Measurements from ENCODE around the gene AFG1L. TPM values are rescaled to one million over a fixed set of nuclear protein-coding genes. Genes with fewer than 3 reads are reported as not detected.
A peak's percentile ranks its signal among the peaks of the same experiment; 100 is the strongest.

Gene AFG1L
- total and polyA plus RNA-seq, 2 experiments from 2014 or later: 1.2 to 3.5 TPM

DNA sequence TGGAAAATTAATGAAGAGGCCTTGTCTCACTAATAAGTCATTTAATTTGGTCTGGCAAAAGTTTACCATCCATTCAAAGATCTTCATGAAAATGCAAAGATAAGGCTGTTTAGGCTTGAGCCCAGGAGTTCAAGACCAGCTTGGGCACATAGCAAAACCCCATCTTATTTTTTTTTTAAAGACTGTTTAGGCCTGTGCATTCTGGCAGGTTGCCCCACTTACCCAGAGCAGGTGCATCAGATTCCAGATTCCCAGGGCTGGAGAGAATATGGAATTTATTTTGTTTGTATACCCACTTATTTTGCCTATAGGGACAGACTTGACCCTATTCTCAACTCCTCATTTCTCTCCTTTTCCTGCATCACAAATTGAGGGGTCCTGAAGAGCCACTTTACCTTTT lies 271.6 kb downstream of the AFG1L start:
- Histone ChIP-seq H3K9me2 (ENCODE audit: insufficient read depth) (no peaks in the 10 kb centered on the region), H3K9me3 (ENCODE audit: low read depth) (no peaks in the 10 kb centered on the region)
- in situ Hi-C loops (cut with MboI): no loop called here

GRCh38 chr6:108568101-108568500 lies 273.2 kb downstream of the AFG1L start:
- H3K27ac ChIP-seq: no peak overlapping the region
- peaks cover 70% of the 10 kb centered on the region for H3F3A ChIP-seq (ENCODE audit: insufficient read depth)
- H3K79me2 ChIP-seq (ENCODE audit: insufficient read depth): peaks cover 94% of the 10 kb centered on the region
- TF ChIP-seq EZH2 (IDR thresholded peaks at IDR 0.05; ENCODE audit: insufficient read depth, poor library complexity, severe bottlenecking): no peak
- no peak for TF ChIP-seq EZH2phosphoT487 (IDR thresholded peaks at IDR 0.05; ENCODE audit: insufficient read depth, low read depth)
- no peak for DNase-seq
- WGBS, 2 experiments (ENCODE audit: low coverage in 1 of 2, low lambda C conversion rate in 2 of 2, missing lambda C conversion rate in 2 of 2): 98% methylated on average over 5 of the region's 5 CpGs
- no peaks in the 10 kb centered on the region for H3K9me3 ChIP-seq (ENCODE audit: low read depth)
- in situ Hi-C loops (cut with MboI): no loop called here
- H3K4me2 ChIP-seq (ENCODE audit: unreplicated experiment): no peak overlapping the region
- H4K20me1 ChIP-seq (ENCODE audit: insufficient read depth): peaks cover 20% of the 10 kb centered on the region
- H3K27me3 ChIP-seq (replicated peaks; ENCODE audit: insufficient read depth): no peaks in the 10 kb centered on the region
- H3K9ac ChIP-seq: no peak overlapping the region
- H3K4me1 ChIP-seq (ENCODE audit: insufficient read depth): peaks cover 38% of the 10 kb centered on the region
- H3K9me2 ChIP-seq (ENCODE audit: insufficient read depth): no peaks in the 10 kb centered on the region
- H2AFZ ChIP-seq: no peak overlapping the region
- no peak overlapping the region for H3K4me3 ChIP-seq
- H3K36me3 ChIP-seq (ENCODE audit: low read depth): peaks cover 18% of the 10 kb centered on the region

More for the DNA sequence above, 271.6 kb downstream of the AFG1L start:
- H3K4me1 ChIP-seq (ENCODE audit: insufficient read depth): peaks cover 42% of the 10 kb centered on the region
- peak overlapping the region; percentile 79 for H3K4me2 ChIP-seq (ENCODE audit: unreplicated experiment)
- TF ChIP-seq EZH2phosphoT487 (IDR thresholded peaks at IDR 0.05; ENCODE audit: insufficient read depth, low read depth): no peak
- TF ChIP-seq EZH2 (IDR thresholded peaks at IDR 0.05; ENCODE audit: insufficient read depth, poor library complexity, severe bottlenecking): no peak
- H3K27ac ChIP-seq: peak overlapping the region; percentile 77
- peak overlapping the region; percentile 57 for H3K4me3 ChIP-seq
- H3K9ac ChIP-seq: peak overlapping the region; percentile 58
- no peak for DNase-seq
- H3K79me2 ChIP-seq (ENCODE audit: insufficient read depth): peaks cover 93% of the 10 kb centered on the region
- peaks cover 72% of the 10 kb centered on the region for H3F3A ChIP-seq (ENCODE audit: insufficient read depth)
- H3K27me3 ChIP-seq (replicated peaks; ENCODE audit: insufficient read depth): no peaks in the 10 kb centered on the region
- peaks cover 20% of the 10 kb centered on the region for H4K20me1 ChIP-seq (ENCODE audit: insufficient read depth)
- no peak overlapping the region for H2AFZ ChIP-seq
- H3K36me3 ChIP-seq (ENCODE audit: low read depth): peaks cover 18% of the 10 kb centered on the region

- Histone ChIP-seq H3K4me1 (ENCODE audit: insufficient read depth) (peaks cover 33% of the 10 kb centered on the region), H3K9me3 (ENCODE audit: low read depth) (no peaks in the 10 kb centered on the region), H3K79me2 (ENCODE audit: insufficient read depth) (peaks cover 95% of the 10 kb centered on the region), H3F3A (ENCODE audit: insufficient read depth) (peaks cover 64% of the 10 kb centered on the region), H3K27me3 (replicated peaks; ENCODE audit: insufficient read depth) (no peaks in the 10 kb centered on the region), H4K20me1 (ENCODE audit: insufficient read depth) (peaks cover 20% of the 10 kb centered on the region), H3K9me2 (ENCODE audit: insufficient read depth) (no peaks in the 10 kb centered on the region), H2AFZ (no peak overlapping the region), H3K36me3 (ENCODE audit: low read depth) (peaks cover 18% of the 10 kb centered on the region), H3K27ac (no peak overlapping the region), H3K4me2 (ENCODE audit: unreplicated experiment) (no peak overlapping the region), H3K4me3 (no peak overlapping the region), H3K9ac (no peak overlapping the region)
- in situ Hi-C loops (cut with MboI): no loop called here
- 82 to 95% methylated on average over 3 of the region's 3 CpGs for WGBS, 2 experiments (ENCODE audit: low coverage in 1 of 2, low lambda C conversion rate in 2 of 2, missing lambda C conversion rate in 2 of 2)
- no peak for TF ChIP-seq EZH2 (IDR thresholded peaks at IDR 0.05; ENCODE audit: insufficient read depth, poor library complexity, severe bottlenecking)
- no peak for TF ChIP-seq EZH2phosphoT487 (IDR thresholded peaks at IDR 0.05; ENCODE audit: insufficient read depth, low read depth)
- no peak for DNase-seq
Measured at GRCh38 chr6:108568551-108569305, 273.9 kb downstream of the AFG1L start.

- 91 to 97% methylated on average over 1 of the region's 1 CpG for WGBS, 2 experiments (ENCODE audit: low coverage in 1 of 2, low lambda C conversion rate in 2 of 2, missing lambda C conversion rate in 2 of 2)
- Histone ChIP-seq H3F3A (ENCODE audit: insufficient read depth) (peaks cover 47% of the 10 kb centered on the region), H3K9me2 (ENCODE audit: insufficient read depth) (no peaks in the 10 kb centered on the region), H3K4me2 (ENCODE audit: unreplicated experiment) (no peak overlapping the region), H3K4me3 (no peak overlapping the region), H3K27me3 (replicated peaks; ENCODE audit: insufficient read depth) (no peaks in the 10 kb centered on the region), H3K36me3 (ENCODE audit: low read depth) (peaks cover 18% of the 10 kb centered on the region), H3K9me3 (ENCODE audit: low read depth) (no peaks in the 10 kb centered on the region), H2AFZ (no peak overlapping the region), H4K20me1 (ENCODE audit: insufficient read depth) (peaks cover 20% of the 10 kb centered on the region), H3K9ac (no peak overlapping the region), H3K79me2 (ENCODE audit: insufficient read depth) (peaks cover 99% of the 10 kb centered on the region), H3K27ac (no peak overlapping the region), H3K4me1 (ENCODE audit: insufficient read depth) (peaks cover 17% of the 10 kb centered on the region)
- in situ Hi-C loops (cut with MboI): no loop called here
- no peak for TF ChIP-seq EZH2phosphoT487 (IDR thresholded peaks at IDR 0.05; ENCODE audit: insufficient read depth, low read depth)
- no peak for TF ChIP-seq EZH2 (IDR thresholded peaks at IDR 0.05; ENCODE audit: insufficient read depth, poor library complexity, severe bottlenecking)
- peak; percentile 22 for DNase-seq
Measured at GRCh38 chr6:108570517-108570916, 275.7 kb downstream of the AFG1L start.
